ENCODE data around the gene POU2F3.
"Not testable (repeated sequence)": the region's sequence is repeated elsewhere in the genome, so short reads cannot be mapped to it uniquely, and the experiment has no call there.

POU2F3 gene

GRCh38 chr11:120256178-120256577 is 16.2 kb downstream of the POU2F3 start:
- no peak for DNase-seq

DNA sequence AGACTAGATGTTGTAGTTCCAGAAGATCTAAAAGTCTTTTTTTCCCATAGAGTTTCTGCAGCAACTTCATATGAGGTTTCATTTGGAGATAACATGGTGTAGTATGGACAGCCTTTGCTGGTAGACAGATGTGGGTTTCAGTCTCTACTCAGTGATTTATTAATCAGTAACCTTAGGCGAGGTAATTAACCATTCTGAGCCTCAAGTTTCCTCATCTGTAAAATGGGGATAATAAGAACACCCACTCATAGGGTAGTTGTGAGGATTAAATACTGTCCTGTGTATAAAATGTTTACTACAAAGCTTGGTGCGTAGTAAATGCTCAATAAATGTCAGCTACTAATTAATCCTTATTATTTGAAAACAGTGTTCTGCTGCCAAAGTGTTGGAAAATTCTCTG is 16.8 kb downstream of the POU2F3 start:
- no peak for DNase-seq

DNA sequence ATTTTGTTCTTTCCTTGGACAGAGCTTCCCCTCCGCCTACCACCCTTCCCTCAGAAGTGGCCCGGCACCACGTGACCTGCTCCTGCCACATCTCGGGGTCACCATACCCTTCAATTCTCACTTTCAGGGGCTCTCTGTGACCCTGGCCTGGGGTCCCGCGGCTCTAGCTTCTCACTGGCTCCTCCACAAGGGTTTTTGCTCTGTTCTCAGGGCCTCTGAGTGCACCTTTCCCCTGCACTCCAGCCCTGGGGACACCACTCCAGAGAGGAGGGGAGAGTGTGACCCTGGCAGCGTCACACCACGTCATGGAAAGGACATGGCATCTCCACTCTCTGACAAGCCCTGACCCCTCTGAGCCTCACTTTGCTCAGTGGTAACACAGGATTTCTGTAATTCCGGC is 17.4 kb downstream of the POU2F3 start:
- no peak for DNase-seq

- no peak for DNase-seq
Observed at GRCh38 chr11:120258661-120259060, 18.7 kb downstream of the POU2F3 start.

DNA sequence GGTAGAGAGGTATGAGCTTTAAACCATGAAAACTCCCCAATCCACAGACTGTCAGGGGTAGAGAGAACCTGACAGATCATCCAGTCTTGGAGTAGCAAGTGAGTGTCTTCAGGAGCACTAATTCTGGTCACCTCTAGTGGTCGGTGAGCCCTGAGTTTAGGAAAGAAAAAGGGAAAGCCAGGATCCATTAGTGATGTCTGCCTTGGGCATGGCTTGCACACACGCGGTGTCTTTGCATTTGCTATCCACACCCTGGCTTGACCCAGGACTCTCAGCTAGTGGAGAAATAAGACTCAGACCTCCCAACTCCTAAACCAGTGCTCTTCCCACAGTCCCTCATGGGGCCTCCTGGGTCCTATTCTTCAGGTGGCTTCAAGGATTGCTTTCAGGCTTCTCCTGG is 19.3 kb downstream of the POU2F3 start:
- DNase-seq, result no peak

DNA sequence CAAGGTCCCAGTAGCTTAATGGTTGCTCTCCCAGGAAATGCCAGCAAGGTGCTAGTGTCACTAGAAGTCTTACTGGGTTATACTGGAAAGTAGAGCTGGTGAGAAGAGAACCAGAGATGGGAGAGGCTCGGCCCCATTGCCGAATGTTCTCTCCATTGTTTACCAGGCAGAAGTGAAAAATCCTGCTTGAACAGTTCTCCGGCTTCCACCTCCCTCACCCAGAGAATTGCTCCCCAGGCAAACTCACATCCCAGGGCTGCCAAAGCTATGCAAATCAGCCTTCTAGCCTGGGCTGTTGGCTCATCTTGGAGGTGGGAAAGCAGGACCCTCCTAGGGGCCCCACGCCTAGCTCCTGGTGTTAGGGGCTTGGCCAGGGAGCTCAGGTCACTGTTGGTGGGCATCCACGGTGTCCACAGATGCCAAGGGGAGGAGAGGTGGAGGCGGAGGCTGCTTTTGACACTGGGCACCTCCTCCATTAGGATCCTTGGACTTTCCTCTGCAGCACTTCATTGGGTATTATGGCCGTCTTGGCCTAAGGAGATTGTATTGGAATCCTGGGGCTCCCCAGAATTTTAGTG is 20.1 kb downstream of the POU2F3 start:
- no peak for DNase-seq

GRCh38 chr11:120260616-120261015 is 20.7 kb downstream of the POU2F3 start:
- no peak for DNase-seq

GRCh38 chr11:120261321-120261720 is 21.4 kb downstream of the POU2F3 start:
- DNase-seq, result no peak

DNA sequence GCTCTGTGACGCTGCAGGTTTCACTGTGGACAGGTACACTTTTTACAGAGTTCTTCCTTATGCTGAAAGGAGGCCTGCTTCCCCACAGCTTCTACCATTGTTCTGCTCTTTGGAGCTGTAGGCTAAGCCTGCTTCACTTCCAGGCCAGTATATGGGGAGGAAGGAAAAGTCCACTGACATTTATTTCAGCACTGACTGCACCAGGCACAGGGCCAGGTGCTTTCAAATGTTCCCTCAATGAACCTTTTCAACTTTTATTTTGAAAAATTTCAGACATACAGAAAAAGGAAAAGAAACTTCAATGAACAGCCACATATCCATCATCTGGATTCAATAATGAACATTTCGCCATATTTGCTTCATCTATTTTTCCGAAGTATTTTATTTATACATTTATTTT is 22.0 kb downstream of the POU2F3 start:
- no peak for DNase-seq

GRCh38 chr11:120267319-120267718 is 27.4 kb downstream of the POU2F3 start:
- no peak for DNase-seq

DNA sequence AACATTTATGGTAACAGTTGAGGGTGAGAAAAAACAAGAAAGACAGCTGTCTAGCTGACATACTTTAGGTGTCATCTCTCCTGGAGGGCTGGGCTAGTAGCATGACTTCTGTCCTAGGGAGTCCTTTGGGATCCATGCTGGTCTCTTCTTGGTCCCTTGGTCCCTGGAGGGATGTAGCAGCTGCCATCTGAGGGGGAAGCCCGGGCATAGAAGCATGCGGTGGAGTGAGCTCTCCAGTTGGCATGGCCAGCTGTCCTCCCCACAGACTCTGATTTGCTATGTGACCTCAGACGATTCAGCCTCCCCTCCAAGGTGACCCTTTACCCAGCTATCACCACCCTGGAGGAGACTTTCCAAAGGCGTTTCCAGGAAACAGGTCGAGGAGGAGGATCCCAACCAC is 28.7 kb downstream of the POU2F3 start:
- DNase-seq, result no peak

DNA sequence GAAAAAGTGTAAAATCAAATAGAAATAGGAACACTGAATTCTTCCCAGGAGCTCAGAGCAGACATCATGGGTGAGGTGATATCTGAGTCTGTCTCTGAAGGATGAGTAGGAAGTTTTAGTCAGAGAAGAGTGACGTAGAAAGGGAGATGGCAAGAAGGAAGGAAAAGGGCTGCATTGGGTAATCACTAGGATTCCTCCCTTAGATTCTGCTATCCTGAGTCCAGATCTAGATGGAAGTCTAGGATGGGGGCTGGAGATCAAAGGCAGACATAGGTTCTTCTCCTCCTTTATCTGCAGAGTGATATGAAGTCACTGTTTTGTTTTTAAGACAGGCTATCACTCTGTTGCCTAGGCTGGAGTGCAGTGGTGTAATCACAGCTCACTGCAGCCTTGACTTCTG is 30.4 kb downstream of the POU2F3 start:
- no peak for DNase-seq

DNA sequence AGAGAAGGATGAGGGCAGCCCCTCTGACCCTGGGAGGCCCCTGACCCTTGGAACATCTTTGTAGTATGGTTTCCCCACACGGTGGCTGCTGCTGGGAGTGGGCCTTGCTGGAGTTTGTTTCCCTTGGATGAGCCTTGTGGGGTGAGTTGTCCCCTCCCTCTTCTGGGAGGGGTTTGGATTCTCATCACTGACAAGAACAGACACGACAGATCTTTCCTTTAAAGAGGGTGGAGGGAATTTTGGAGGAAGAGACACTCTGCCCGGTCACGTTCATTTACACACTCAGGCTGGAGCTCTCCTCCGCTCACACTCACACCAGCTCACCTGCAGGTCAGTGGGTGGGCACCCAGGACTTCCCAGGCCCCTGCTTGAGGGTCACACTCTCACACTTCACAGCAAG is 31.7 kb downstream of the POU2F3 start:
- no peak for DNase-seq

DNA sequence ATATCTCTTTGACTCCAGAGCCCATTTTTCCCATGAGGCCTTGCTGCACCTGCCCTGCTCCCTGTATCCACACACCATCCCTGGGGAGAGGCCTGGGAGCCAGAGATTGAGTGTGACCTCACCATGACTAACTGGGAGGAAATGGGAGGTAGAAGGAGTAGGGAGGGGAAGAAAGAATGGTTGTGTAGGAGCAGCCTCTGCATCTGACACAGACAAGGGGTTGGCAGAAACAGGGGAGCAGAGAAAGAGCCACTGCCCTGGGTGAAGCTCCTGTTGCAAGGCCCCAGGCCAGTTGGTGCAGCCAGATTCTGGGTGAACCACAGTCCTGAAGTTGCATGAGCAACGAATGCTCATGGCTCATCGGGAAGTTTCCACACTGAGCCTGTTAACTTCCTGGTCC is 32.4 kb downstream of the POU2F3 start:
- DNase-seq, result no peak

- no peak for DNase-seq
Observed at GRCh38 chr11:120273432-120273831, 33.5 kb downstream of the POU2F3 start.

- DNase-seq, result not testable (repeated sequence)
Observed at GRCh38 chr11:120273956-120274355, 34.0 kb downstream of the POU2F3 start.

GRCh38 chr11:120279502-120279901 is 39.6 kb downstream of the POU2F3 start:
- no peak for DNase-seq

DNA sequence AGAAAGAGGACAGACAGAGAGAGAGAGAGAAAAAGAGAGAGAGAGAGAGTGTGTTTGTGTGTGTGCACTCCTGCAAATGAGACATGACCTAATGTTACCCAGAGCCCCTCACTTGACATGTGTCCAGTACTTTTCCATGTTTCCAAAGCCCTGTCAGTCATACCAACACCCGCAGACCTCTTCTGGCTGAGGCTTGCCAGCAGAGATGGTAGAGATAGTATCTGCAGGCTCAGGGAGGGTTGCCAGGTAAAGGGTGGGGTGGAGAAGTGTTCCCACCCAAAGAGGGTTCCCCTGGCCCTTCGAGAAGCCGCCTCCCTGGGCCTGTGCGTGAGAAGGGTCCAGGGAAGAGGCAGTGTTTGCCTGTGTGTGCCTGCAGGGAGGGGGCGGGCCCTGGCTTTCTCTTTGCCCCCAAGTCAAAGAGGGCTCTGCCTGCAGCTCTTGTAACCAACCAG is 40.7 kb downstream of the POU2F3 start:
- no peak for DNase-seq

GRCh38 chr11:120281143-120281795 is 41.3 kb downstream of the POU2F3 start:
- no peak for DNase-seq

GRCh38 chr11:120283124-120283523 is 43.2 kb downstream of the POU2F3 start:
- no peak for DNase-seq

GRCh38 chr11:120284272-120284671 is 44.3 kb downstream of the POU2F3 start:
- no peak for DNase-seq

- DNase-seq, result no peak
Observed at GRCh38 chr11:120285256-120285655, 45.3 kb downstream of the POU2F3 start.

DNA sequence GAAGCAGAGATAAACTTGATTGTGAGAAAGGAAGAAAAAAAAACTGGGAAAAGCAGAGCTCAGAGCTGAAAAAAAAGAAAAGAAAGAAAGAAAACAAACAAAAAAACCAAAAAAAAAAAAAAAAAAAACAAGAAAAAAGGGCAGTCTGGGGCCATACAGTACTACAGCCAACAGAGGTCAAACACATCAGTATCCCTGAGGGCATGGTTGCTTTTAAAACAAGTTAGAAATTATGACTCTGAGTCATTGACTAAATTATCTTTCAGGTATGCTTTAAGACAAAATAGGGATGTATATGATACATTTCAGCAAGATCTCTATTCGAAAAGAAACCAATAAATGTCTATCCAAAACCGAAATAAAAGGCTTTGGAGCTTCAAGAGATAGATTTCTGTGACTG is 48.1 kb downstream of the POU2F3 start:
- no peak for DNase-seq

DNA sequence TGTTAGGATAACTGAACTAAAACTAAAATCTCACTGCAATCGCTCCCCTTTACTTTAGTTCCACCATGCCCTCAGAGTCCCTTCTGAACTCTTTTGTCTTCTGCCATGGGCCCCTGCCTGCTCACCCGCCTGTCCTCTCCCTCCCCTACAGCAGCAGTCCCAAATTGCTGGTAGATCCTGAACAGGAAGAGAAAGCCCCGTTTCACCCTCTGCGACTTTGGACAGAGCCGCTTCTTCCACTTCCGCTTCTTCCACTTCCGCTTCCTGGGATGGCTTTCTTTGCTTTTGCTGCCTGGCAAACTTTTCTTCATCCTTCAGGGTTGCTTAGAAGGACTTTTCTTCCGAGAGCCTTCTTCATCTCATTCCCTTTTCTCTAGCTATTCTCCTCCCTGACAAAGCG is 49.5 kb downstream of the POU2F3 start:
- no peak for DNase-seq

- DNase-seq, result no peak
Observed at GRCh38 chr11:120290956-120291355, 51.0 kb downstream of the POU2F3 start.

Measured in COR-L47 (cell line).